Lower leg skin (tissue), 3 donors: Measurements from ENCODE around the gene RAD51B.

Source experiments
- CTCF ChIP-seq, 3 donors: fragments of 450-650 bp; IDR thresholded peaks; one replicate each; pipeline ENCODE4 v1.5.1; 2016; ENCODE audit warnings: antibody characterized with exemption in 3 of 3, mild to moderate bottlenecking in 3 of 3, moderate library complexity in 2 of 3
- POLR2A ChIP-seq, 2 donors: fragments of 450-650 bp; IDR thresholded peaks; one replicate each; pipeline ENCODE4 v1.6.1; 2016 to 2017; ENCODE audit warnings: antibody characterized with exemption in 2 of 2, mild to moderate bottlenecking in 1 of 2, moderate library complexity in 1 of 2

DNA sequence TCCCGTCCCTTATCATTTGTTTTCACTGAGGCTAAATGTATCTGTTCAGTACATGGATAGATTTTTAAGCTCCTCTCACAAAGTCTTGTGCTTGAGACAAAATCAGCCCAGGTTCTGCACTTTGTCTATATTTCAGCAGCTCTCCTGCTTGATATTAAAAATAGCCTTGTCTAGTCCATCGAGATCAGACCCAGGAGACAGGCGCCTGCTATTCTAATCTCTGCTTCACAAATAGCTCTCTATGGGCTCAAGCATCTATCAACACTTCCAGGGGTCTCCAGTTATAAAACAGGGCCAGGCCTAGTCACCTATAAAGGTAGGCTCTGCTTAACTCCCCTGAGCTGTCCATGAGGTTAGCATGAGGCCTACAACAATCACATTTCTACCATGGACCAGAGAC is 910.8 kb downstream of the RAD51B start:
- TF ChIP-seq CTCF (IDR thresholded peaks at IDR 0.05), result no peak
- no peak for TF ChIP-seq POLR2A (IDR thresholded peaks at IDR 0.05)
